ENCODE results near the gene UCHL1. TPM values are rescaled to one million over a fixed set of nuclear protein-coding genes. Genes with fewer than 3 reads are reported as not detected.

Gene UCHL1
- 1 to 10 TPM; 1.0 to 4.9 TPM for total RNA-seq

GRCh38 chr4:41256740-41257256 lies at the start of gene UCHL1:
Gene UCHL1, plus strand, starts transcription at chr4:41256928. Its CDS starts 49 bp downstream, at chr4:41256977.
- H3K9me3 Mint-ChIP-seq = no peaks in the 10 kb centered on the region
- H3K27me3 Mint-ChIP-seq = peaks cover 44% of the 10 kb centered on the region
- no peaks in the 10 kb centered on the region for H3K36me3 Mint-ChIP-seq (ENCODE audit: low read depth)
- no peaks in the 10 kb centered on the region for H3K4me1 Mint-ChIP-seq
- H3K4me3 Mint-ChIP-seq = peak within 1 kb of the TSS; percentile 63
- peak; percentile 23 for ATAC-seq (replicated peaks)
- H3K27ac Mint-ChIP-seq = no peak within 1 kb of the TSS

- Mint-ChIP-seq H3K27me3 (peaks cover 30% of the 10 kb centered on the region), H3K9me3 (no peaks in the 10 kb centered on the region), H3K36me3 (ENCODE audit: low read depth) (no peaks in the 10 kb centered on the region), H3K4me3 (no peak overlapping the region), H3K27ac (no peak overlapping the region), H3K4me1 (no peaks in the 10 kb centered on the region)
- ATAC-seq (replicated peaks) = peak; percentile 56
Measured at GRCh38 chr4:41207291-41207831, 49.4 kb upstream of the UCHL1 start.

- Mint-ChIP-seq H3K4me3 (no peak overlapping the region), H3K27ac (no peak overlapping the region), H3K36me3 (ENCODE audit: low read depth) (no peaks in the 10 kb centered on the region), H3K9me3 (no peaks in the 10 kb centered on the region), H3K27me3 (peaks cover 35% of the 10 kb centered on the region), H3K4me1 (no peaks in the 10 kb centered on the region)
- ATAC-seq (replicated peaks) = no peak
Measured at GRCh38 chr4:41209187-41209586, 47.5 kb upstream of the UCHL1 start.

- no peak overlapping the region for H3K27ac Mint-ChIP-seq
- H3K4me3 Mint-ChIP-seq = no peak overlapping the region
- no peaks in the 10 kb centered on the region for H3K9me3 Mint-ChIP-seq
- no peaks in the 10 kb centered on the region for H3K36me3 Mint-ChIP-seq (ENCODE audit: low read depth)
- no peak for ATAC-seq (replicated peaks)
- peaks cover 33% of the 10 kb centered on the region for H3K27me3 Mint-ChIP-seq
- no peaks in the 10 kb centered on the region for H3K4me1 Mint-ChIP-seq
Measured at GRCh38 chr4:41209901-41210300, 46.8 kb upstream of the UCHL1 start.

GRCh38 chr4:41211951-41212615 lies 44.6 kb upstream of the UCHL1 start:
- Mint-ChIP-seq H3K27me3 (peaks cover 46% of the 10 kb centered on the region), H3K27ac (no peak overlapping the region), H3K36me3 (ENCODE audit: low read depth) (no peaks in the 10 kb centered on the region), H3K9me3 (no peaks in the 10 kb centered on the region), H3K4me1 (no peaks in the 10 kb centered on the region), H3K4me3 (no peak overlapping the region)
- ATAC-seq (replicated peaks) = no peak

DNA sequence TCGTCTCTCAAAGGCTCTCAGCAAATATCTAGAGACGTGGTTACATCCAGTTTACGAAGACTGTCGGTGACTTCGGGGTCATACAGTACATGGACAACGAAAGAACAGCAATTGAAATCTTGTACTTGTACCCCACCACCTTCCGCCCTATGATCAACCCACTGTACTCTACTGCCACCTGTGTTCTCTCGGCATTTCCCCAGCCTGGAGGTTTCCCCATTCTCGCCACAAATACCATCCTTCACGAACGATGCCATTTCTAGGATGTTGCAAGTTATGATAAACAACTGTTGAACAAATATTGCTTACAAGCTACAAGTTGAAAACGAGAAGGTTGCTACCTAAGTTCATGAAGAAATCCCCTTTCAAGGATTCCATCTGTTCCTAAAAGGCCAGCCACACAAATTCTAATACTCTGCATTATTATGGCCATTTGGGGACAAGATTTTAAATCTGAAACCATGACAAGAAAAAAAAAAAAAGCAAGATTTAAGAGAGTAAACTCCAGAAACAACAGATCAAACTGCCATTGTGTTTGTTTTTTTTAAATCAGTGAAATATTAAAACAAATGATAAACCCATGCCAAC lies 44.0 kb upstream of the UCHL1 start:
- H3K36me3 Mint-ChIP-seq (ENCODE audit: low read depth) = no peaks in the 10 kb centered on the region
- no peak for ATAC-seq (replicated peaks)
- no peak overlapping the region for H3K27ac Mint-ChIP-seq
- no peaks in the 10 kb centered on the region for H3K9me3 Mint-ChIP-seq
- no peaks in the 10 kb centered on the region for H3K4me1 Mint-ChIP-seq
- H3K4me3 Mint-ChIP-seq = peak overlapping the region; percentile 82
- peaks cover 46% of the 10 kb centered on the region for H3K27me3 Mint-ChIP-seq

- no peak for ATAC-seq (replicated peaks)
- H3K4me3 Mint-ChIP-seq = peak overlapping the region; percentile 82
- no peaks in the 10 kb centered on the region for H3K4me1 Mint-ChIP-seq
- H3K9me3 Mint-ChIP-seq = no peaks in the 10 kb centered on the region
- H3K36me3 Mint-ChIP-seq (ENCODE audit: low read depth) = no peaks in the 10 kb centered on the region
- H3K27me3 Mint-ChIP-seq = peaks cover 48% of the 10 kb centered on the region
- H3K27ac Mint-ChIP-seq = no peak overlapping the region
Measured at GRCh38 chr4:41213625-41214135, 43.0 kb upstream of the UCHL1 start.

DNA sequence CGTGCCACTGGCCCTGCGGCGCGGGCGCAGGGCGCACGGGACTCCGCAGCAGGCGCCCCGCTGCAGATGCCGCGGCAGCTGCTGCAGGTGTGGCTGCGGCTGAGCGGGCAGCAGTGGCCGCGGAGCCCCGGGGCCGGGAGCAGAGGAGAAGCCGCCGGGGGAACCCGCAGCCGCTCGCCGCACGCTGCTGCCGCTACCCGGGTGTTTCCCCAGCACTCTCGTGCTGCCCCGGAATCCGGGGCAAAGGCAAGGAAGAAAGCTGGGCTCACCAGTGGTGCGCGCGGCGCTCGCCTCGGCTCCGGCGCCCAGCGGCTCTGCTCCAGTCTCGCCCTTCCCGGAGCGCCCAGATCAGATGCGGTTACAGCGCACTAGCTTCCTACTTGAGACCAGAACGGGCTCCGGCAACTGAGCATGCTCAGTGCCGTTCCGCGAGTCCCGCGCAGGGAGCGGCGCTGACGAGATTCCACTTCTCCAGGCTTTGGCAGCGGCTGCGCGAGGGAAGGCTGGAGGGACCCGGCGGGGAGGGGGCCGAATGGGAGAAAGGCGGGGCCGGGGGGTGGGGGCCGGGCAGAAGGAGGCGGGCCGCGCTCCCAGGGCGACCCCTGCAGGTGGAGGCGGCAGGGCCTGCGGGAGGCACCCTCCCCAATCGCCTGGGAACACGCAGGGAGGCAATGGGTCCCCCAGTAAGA lies 42.4 kb upstream of the UCHL1 start, which contains the start of gene APBB2:
Gene APBB2, minus strand, starts transcription at position 407 of the 689 bp plus-strand sequence. CDS start 181,288 bp downstream, outside the sequence.
- Mint-ChIP-seq H3K9me3 (no peaks in the 10 kb centered on the region), H3K4me1 (no peaks in the 10 kb centered on the region), H3K27me3 (peaks cover 46% of the 10 kb centered on the region), H3K36me3 (ENCODE audit: low read depth) (no peaks in the 10 kb centered on the region), H3K4me3 (peak within 1 kb of the TSS; percentile 82), H3K27ac (no peak within 1 kb of the TSS)
- ATAC-seq (replicated peaks) = peak; percentile 69

DNA sequence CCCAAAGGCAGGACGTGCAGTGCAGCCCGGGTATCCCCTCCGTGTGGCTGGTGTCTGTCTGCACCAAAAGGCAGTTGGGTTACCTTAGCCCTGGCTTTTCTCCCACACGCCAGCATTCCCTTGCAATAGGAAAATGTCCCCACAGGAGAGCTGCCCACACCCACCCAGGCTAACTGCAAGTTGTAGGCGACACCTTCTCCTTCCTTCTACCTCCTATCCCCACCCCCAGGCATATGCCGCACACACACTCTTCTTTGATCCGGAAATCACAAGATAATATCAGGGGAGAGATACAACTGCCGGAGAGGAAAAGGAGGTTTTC lies 41.9 kb upstream of the UCHL1 start:
- Mint-ChIP-seq H3K27me3 (peaks cover 47% of the 10 kb centered on the region), H3K4me3 (peak overlapping the region; percentile 82), H3K9me3 (no peaks in the 10 kb centered on the region), H3K4me1 (no peaks in the 10 kb centered on the region), H3K27ac (no peak overlapping the region), H3K36me3 (ENCODE audit: low read depth) (no peaks in the 10 kb centered on the region)
- ATAC-seq (replicated peaks) = no peak

- Mint-ChIP-seq H3K27ac (no peak overlapping the region), H3K9me3 (no peaks in the 10 kb centered on the region), H3K36me3 (ENCODE audit: low read depth) (no peaks in the 10 kb centered on the region), H3K4me1 (no peaks in the 10 kb centered on the region), H3K4me3 (peak overlapping the region; percentile 82), H3K27me3 (peaks cover 51% of the 10 kb centered on the region)
- no peak for ATAC-seq (replicated peaks)
Measured at GRCh38 chr4:41215155-41215554, 41.6 kb upstream of the UCHL1 start.

GRCh38 chr4:41215969-41216293 lies 40.8 kb upstream of the UCHL1 start:
- no peak overlapping the region for H3K27ac Mint-ChIP-seq
- no peaks in the 10 kb centered on the region for H3K36me3 Mint-ChIP-seq (ENCODE audit: low read depth)
- peaks cover 57% of the 10 kb centered on the region for H3K27me3 Mint-ChIP-seq
- H3K4me3 Mint-ChIP-seq = peak overlapping the region; percentile 82
- H3K4me1 Mint-ChIP-seq = no peaks in the 10 kb centered on the region
- no peaks in the 10 kb centered on the region for H3K9me3 Mint-ChIP-seq
- ATAC-seq (replicated peaks) = no peak

DNA sequence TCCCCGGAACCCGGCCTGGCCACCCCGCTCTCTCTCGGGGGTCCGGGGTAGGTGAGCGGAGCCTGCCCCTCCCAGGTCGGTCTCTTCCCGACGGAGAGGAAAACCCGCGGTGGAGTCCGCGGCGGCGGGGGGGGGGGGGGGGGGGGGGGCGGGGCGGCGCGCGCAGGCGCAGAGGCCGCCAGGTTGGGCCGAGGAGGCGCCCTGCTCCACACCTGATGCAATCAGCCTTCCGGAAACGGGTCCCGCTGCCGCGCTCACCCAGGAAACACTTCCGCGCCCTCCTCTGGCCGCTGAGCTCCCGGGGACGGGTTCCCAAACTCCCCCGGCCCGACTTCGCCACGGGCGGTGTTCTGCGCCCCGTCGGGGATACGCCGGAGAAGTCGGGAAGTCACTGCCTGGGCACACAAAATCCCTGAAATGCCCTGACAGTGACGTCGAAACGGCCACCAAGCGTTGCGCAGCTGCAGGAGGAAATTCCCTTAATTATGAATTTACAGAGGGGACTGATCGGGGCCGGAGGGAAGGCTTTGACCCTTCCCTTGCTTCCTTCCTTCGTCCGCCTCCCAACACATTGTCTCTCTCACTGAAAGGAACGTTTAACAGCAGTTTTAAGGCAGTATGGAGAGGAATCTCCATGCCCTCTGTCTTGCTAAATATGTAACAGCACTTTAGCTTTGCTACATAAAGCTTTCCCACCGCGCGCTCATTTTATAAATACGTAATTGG lies 40.3 kb upstream of the UCHL1 start:
- peak overlapping the region; percentile 82 for H3K4me3 Mint-ChIP-seq
- H3K4me1 Mint-ChIP-seq = no peaks in the 10 kb centered on the region
- peak overlapping the region; percentile 81 for H3K27ac Mint-ChIP-seq
- H3K9me3 Mint-ChIP-seq = no peaks in the 10 kb centered on the region
- peak; percentile 68 for ATAC-seq (replicated peaks)
- H3K36me3 Mint-ChIP-seq (ENCODE audit: low read depth) = no peaks in the 10 kb centered on the region
- peaks cover 60% of the 10 kb centered on the region for H3K27me3 Mint-ChIP-seq

DNA sequence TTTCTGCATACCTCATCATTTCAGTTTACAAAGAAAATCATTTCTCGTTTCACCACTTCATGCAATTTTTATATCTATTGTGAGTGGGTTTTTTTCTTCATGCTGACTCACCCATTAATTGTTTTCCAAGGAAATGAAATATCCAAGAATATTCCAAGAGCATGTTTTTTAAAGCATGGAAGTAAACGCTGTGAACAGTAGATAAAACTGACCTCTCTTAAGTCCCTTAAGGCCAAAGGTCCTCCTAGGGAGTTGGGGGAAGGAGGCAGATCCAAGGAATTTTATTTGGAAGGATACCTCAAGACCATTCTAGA lies 39.8 kb upstream of the UCHL1 start:
- H3K4me3 Mint-ChIP-seq = peak overlapping the region; percentile 82
- H3K4me1 Mint-ChIP-seq = no peaks in the 10 kb centered on the region
- H3K27ac Mint-ChIP-seq = peak overlapping the region; percentile 81
- peaks cover 56% of the 10 kb centered on the region for H3K27me3 Mint-ChIP-seq
- no peak for ATAC-seq (replicated peaks)
- no peaks in the 10 kb centered on the region for H3K9me3 Mint-ChIP-seq
- no peaks in the 10 kb centered on the region for H3K36me3 Mint-ChIP-seq (ENCODE audit: low read depth)

- Mint-ChIP-seq H3K9me3 (no peaks in the 10 kb centered on the region), H3K27ac (no peak overlapping the region), H3K36me3 (ENCODE audit: low read depth) (no peaks in the 10 kb centered on the region), H3K4me1 (no peaks in the 10 kb centered on the region), H3K27me3 (peaks cover 53% of the 10 kb centered on the region), H3K4me3 (peak overlapping the region; percentile 82)
- no peak for ATAC-seq (replicated peaks)
Measured at GRCh38 chr4:41217374-41217773, 39.4 kb upstream of the UCHL1 start.

All from activated T-helper 17 cell treated with anti-CD3 and anti-CD28 coated beads, Interleukin-2, amount 50 U/mL, for 72 hours (primary cell).